IPS DF 4.7 (cell line): ENCODE results near the gene VWA1.
"Not testable (repeated sequence)": the region's sequence is repeated elsewhere in the genome, so short reads cannot be mapped to it uniquely, and the experiment has no call there.

Source experiments
- DNase-seq: peaks from one replicate; pipeline ENCODE4 v3.0.0-alpha.2; 2013; ENCODE audit warnings: low spot score; ENCODE audit errors: extremely low read depth

Gene VWA1

DNA sequence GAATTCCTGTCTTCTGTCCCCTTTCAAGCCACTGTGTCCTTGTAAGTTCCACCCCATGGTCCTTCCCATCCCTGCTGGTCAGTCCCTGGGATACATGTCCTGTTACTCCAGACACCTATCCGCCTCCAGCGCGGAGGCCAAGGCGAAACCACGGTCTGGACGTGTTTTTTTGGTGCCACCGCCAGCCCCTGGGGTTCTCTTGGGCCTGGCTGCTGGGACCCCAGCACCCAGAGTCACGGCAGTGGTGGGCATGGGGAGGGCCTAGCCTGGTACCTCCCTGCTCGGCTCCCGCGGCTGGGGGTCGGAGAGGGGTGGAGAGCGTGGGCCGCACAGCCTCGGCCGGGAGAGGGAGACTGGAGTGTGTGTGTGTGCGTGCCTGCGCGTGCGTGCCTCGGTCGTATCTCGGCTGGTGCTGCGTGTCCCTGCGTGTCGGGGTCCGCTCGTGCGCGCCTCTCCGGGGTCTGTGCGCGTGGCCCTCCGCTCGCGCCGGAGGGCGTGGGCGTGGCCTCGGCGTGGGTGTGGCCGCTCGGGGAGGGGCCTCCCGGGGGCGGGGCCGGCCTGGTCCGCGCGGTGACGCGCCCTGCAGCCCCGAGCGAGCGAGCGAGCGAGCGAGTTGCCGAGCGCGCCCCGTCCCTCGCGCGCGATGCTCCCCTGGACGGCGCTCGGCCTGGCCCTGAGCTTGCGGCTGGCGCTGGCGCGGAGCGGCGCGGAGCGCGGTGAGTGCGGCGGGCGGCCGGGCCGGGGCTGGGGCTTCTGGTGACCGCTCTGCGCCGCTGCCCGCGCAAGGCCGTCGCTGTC lies at the start of gene VWA1:
Gene VWA1, plus strand, starts transcription at position 585 of the 798 bp plus-strand sequence. Its CDS starts 59 bp downstream, at position 644.
- DNase-seq = no peak

GRCh38 chr1:1385931-1386330 lies 49.6 kb upstream of the VWA1 start:
- no peak for DNase-seq

GRCh38 chr1:1387098-1388077 lies 48.1 kb upstream of the VWA1 start:
- no peak for DNase-seq

GRCh38 chr1:1388078-1388472 lies 47.4 kb upstream of the VWA1 start:
- DNase-seq = no peak

- no peak for DNase-seq
Observed at GRCh38 chr1:1390675-1391074, 44.8 kb upstream of the VWA1 start.

DNA sequence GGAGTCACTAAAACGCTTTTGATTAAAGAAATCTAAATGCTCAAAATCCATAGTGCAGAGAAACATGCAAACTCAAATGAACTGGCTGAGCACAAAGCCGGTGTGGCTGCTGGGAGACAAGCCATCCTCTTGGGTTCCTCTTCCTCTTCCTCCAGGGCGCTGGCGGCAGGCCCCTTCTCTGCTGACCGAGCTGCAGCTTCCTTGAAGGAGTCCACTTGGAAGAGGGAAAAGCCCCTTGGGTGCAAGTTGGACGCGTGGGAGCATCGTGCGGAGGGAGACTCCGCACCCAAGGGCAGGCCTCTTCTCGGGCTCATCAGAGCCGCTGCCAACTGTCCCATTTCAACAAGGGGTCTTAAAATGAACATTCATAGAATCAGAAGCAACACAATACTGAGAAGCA lies 44.3 kb upstream of the VWA1 start:
- no peak for DNase-seq

DNA sequence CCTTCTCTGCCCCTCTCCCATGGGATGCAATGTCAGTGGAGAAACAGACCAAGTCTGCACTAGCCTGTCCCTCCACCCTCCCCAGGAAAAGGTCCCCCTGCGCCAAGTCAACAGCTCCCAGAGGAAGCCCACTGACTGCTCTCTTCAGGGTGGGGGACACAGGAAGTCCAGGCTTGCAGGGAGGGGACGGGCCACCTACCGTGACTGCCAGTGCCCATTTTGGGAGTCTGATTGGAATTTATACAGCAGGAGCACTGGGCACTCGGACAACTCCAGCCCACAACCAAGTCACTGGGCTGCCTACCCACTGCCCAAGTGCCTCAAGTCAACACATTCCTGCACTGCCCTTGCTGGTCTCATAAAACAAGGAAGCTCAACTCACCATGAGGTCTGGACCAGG lies 42.5 kb upstream of the VWA1 start:
- no peak for DNase-seq

DNA sequence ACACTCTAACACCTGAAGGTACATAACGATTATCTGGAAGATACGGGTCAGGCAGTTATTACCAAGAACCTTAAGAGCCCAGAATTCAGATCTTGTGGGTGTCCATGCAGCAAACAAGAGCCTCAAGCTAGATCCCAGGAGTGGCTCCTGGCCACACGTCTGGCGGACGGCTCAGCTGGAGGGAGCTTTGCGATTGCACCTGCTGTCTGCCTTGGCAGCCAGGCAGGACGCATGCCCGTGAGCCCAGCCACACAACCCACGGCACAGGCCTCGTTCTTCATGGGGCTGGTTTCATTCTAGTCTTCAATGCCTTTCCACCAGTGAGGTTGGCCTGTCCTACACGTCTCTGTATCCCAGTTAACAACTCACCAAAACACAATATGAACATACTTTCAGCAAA lies 42.1 kb upstream of the VWA1 start:
- DNase-seq = no peak

- DNase-seq = no peak
Observed at GRCh38 chr1:1394116-1394515, 41.4 kb upstream of the VWA1 start.

GRCh38 chr1:1395166-1395565 lies 40.3 kb upstream of the VWA1 start:
- DNase-seq = no peak

DNA sequence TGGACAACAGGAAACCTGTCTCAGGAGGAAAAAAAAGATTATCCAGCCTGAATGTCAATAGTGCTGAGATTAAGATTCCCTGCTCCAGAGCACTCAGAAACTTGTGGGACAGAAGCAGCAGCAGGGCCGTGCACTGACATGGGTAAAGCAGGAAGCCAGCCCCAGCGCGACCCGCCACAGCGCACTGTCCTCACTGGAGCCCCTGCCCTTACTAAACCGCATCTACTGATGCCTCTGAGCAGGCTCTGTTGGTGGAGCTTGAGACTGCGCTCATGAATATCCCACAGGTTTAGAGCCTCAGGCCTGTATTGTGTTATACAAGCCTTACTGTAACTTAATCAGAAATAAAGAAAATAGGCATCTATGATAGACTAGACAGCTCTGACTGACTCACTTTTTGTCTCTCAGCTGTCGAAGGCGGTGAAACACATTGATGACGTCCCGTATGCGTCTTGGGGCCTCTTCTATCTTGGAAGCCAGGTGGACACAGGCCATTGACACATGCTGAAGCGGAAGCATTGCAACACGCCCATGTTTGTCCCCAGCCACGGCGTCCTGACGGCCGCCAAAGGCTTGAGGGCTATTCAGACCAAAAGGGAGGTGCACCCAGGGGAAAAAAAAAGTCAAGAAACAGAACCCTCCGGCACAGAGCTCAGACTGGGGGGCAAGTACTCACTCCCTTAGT lies 37.5 kb upstream of the VWA1 start:
- no peak for DNase-seq

GRCh38 chr1:1398677-1399186 lies 36.8 kb upstream of the VWA1 start:
- DNase-seq = no peak

- peak; percentile 85 for DNase-seq
Observed at GRCh38 chr1:1399187-1399871, 36.2 kb upstream of the VWA1 start, which contains the start of gene CCNL2. Gene CCNL2 (minus strand): TSS chr1:1399335. CDS start chr1:1399306, 29 bp downstream.

GRCh38 chr1:1399872-1400575 lies 35.5 kb upstream of the VWA1 start:
- no peak for DNase-seq

GRCh38 chr1:1400576-1401456 lies 34.7 kb upstream of the VWA1 start:
- DNase-seq = no peak

DNA sequence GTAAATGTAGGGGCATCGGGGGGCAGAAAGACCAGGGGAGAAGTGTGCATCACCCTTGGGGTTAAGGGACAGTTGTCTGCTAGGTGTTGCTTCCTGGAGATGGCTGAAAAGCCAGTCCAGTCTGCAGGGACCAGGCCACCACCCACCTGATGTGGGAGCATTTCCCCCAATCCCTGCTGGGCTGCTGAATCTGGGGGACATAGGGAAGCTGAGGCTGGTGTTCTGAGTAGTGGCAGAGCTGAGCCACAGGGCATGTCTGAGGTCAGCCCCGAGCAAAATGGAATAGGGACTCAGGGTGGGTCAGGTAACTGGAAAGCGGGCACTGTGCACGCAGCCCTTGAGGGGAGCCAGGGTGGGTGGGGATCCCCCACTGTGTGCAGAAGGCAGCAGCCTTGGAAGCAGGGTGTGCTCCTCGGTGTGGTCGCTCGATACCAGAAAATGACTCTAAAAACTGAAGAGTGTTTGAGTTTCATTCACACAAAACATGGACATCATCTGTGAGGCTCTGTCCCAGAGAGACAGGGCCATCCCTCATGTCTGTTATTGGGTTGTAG lies 34.0 kb upstream of the VWA1 start:
- DNase-seq = no peak

DNA sequence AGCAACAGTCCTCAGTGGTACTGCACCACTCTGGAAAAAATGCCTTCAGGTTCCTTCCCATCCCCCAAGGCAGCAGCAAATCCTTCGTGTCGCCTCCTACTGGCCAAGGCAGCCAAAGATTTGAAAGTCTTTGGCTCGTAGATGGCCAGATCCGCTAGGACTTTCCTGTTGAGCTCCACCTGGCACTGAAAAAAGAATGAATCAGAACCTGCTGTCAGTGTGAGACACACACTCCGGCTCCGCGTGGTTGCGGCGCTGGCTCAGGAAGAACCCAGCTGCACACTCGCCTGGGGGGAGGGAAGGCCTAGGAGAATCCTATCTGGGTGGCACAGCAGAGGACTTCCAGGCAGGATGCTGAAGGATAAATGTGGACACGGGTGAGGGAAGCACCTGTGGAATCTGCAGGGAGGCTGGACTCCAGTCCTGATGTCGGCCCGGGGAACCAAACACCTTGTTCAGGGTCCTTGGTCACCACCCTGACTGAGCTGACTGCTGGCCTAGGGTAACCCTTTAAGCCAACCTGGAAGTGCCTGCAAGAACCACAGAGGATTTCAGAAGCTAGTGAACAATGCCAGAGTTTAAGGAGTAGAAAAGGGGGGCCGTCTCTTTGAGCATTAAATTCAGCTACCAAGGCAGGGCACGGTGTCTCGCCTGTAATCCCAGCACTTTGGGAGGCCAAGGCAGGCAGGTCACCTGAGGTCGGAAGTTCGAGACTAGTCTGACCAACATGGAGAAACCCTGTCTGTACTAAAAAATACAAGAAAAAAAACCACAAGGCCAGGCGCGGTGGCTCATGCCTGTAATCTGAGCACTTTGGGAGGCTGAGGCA lies 33.2 kb upstream of the VWA1 start:
- no peak for DNase-seq

DNA sequence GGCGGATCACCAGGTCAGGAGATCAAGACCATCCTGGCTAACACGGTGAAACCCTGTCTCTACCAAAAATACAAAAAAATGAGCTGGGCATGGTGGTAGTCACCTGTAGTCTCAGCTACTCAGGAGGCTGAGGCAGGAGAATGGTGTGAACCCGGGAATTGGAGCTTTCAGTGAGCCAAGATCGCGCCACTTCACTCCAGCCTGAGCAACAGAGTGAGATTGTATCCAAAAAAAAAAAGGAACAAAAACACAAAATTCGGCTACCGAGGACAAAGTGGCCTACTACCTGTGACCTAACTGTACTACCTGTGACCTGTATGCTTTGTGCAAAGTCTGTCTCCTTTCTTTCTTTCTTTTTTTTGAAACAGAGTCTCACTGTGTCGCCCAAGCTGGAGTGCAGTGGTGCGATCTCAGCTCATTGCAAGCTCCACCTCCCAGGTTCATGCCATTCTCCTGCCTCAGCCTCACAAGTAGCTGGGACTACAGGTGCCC lies 32.5 kb upstream of the VWA1 start:
- DNase-seq = not testable (repeated sequence)
